HepG2 (cell line): ENCODE measurements around the gene C12orf43. TPM values are rescaled to one million over a fixed set of nuclear protein-coding genes. Genes with fewer than 3 reads are reported as not detected.

Experiments used
- BATF2 ChIP-seq: sonication (generic); formaldehyde crosslinking; IDR thresholded peaks from 2 replicates; pipeline ENCODE4 v1.8.0; 2022; ENCODE audit warnings: mild to moderate bottlenecking, missing genetic modification reagents, moderate library complexity
- CC2D1A ChIP-seq: sonication (generic); formaldehyde crosslinking; IDR thresholded peaks from 2 replicates; pipeline ENCODE4 v1.8.1; 2023; ENCODE audit warnings: mild to moderate bottlenecking, missing genetic modification reagents
- CTCF ChIP-seq: sonication (generic); formaldehyde crosslinking; IDR thresholded peaks from 2 replicates; pipeline ENCODE4 v1.5.0; 2020; ENCODE audit warnings: mild to moderate bottlenecking, missing genetic modification reagents, moderate library complexity
- EHMT2 ChIP-seq: fragments of 200-600 bp; sonication (generic); IDR thresholded peaks from 2 replicates; pipeline ENCODE4 v1.7.0; 2017; ENCODE audit warnings: antibody characterized with exemption, low read depth, low read length, borderline replicate concordance
- ELF3 ChIP-seq: IDR thresholded peaks from 2 replicates; pipeline ENCODE4 v1.6.1; 2016; ENCODE audit warnings: missing genetic modification reagents, missing compliant biosample characterization
- FOXO1 ChIP-seq: sonication (generic); formaldehyde crosslinking; IDR thresholded peaks from 2 replicates; pipeline ENCODE4 v1.4.0; 2020; ENCODE audit warnings: missing genetic modification reagents
- IKZF5 ChIP-seq: IDR thresholded peaks from 2 replicates; pipeline ENCODE4 v1.6.1; 2018; ENCODE audit warnings: missing genetic modification reagents, mild to moderate bottlenecking, missing compliant biosample characterization
- IRF9 ChIP-seq: sonication (generic); formaldehyde crosslinking; IDR thresholded peaks from 2 replicates; pipeline ENCODE4 v1.8.0; 2022; ENCODE audit warnings: missing genetic modification reagents, mild to moderate bottlenecking, borderline replicate concordance
- JDP2 ChIP-seq: sonication (generic); formaldehyde crosslinking; IDR thresholded peaks from 2 replicates; pipeline ENCODE4 v1.8.1; 2022; ENCODE audit warnings: missing genetic modification reagents, borderline replicate concordance
- MAX ChIP-seq: IDR thresholded peaks from 2 replicates; pipeline ENCODE4 v1.6.1; 2012; ENCODE audit warnings: inconsistent platforms
- MED8 ChIP-seq: sonication (generic); formaldehyde crosslinking; IDR thresholded peaks from 2 replicates; pipeline ENCODE4 v1.8.1; 2023; ENCODE audit warnings: mild to moderate bottlenecking, missing genetic modification reagents; ENCODE audit not compliant: insufficient replicate concordance
- POGZ ChIP-seq: sonication (generic); formaldehyde crosslinking; IDR thresholded peaks from 2 replicates; pipeline ENCODE4 v1.4.0; 2020; ENCODE audit warnings: mild to moderate bottlenecking, missing genetic modification reagents
- PRPF4 ChIP-seq: fragments of 200-400 bp; formaldehyde crosslinking; IDR thresholded peaks from 2 replicates; pipeline ENCODE4 v1.6.1; 2016; ENCODE audit warnings: low read length, low read depth; ENCODE audit not compliant: poor library complexity, severe bottlenecking
- RAD21 ChIP-seq: fragments of 450-650 bp; formaldehyde crosslinking; IDR thresholded peaks from 2 replicates; pipeline ENCODE4 v1.5.0; 2020; ENCODE audit warnings: mild to moderate bottlenecking
- RARA ChIP-seq: IDR thresholded peaks from 2 replicates; pipeline ENCODE4 v1.6.1; 2016; ENCODE audit warnings: missing genetic modification reagents, missing compliant biosample characterization
- RARG ChIP-seq: sonication (generic); formaldehyde crosslinking; IDR thresholded peaks from 2 replicates; pipeline ENCODE4 v1.4.0; 2020; ENCODE audit warnings: low read depth, mild to moderate bottlenecking, missing genetic modification reagents
- SETDB1 ChIP-seq: sonication (generic); formaldehyde crosslinking; IDR thresholded peaks from 2 replicates; pipeline ENCODE4 v1.5.1; 2020; ENCODE audit warnings: missing genetic modification reagents, mild to moderate bottlenecking, borderline replicate concordance
- ZNF207 ChIP-seq: fragments of 450-650 bp; IDR thresholded peaks from 2 replicates; pipeline ENCODE4 v1.6.1; 2016; ENCODE audit warnings: antibody characterized with exemption, borderline replicate concordance
- ZNF337 ChIP-seq: sonication (generic); formaldehyde crosslinking; IDR thresholded peaks from 2 replicates; pipeline ENCODE4 v1.5.1; 2020; ENCODE audit warnings: missing genetic modification reagents, low read depth, mild to moderate bottlenecking, borderline replicate concordance
- ZNF33B ChIP-seq: sonication (generic); formaldehyde crosslinking; IDR thresholded peaks from 2 replicates; pipeline ENCODE4 v1.5.1; 2020; ENCODE audit warnings: mild to moderate bottlenecking, missing genetic modification reagents
- ZNF414 ChIP-seq: sonication (generic); formaldehyde crosslinking; IDR thresholded peaks from 2 replicates; pipeline ENCODE4 v1.5.0; 2020; ENCODE audit warnings: missing genetic modification reagents
- ZNF432 ChIP-seq: sonication (generic); formaldehyde crosslinking; IDR thresholded peaks from 2 replicates; pipeline ENCODE4 v1.5.0; 2020; ENCODE audit warnings: missing genetic modification reagents, mild to moderate bottlenecking, borderline replicate concordance
- ZNF670 ChIP-seq: sonication (generic); formaldehyde crosslinking; IDR thresholded peaks from 2 replicates; pipeline ENCODE4 v1.8.0; 2022; ENCODE audit warnings: mild to moderate bottlenecking, missing genetic modification reagents, borderline replicate concordance
- ZNF7 ChIP-seq: IDR thresholded peaks from 2 replicates; pipeline ENCODE4 v1.6.1; 2016; ENCODE audit warnings: missing biosample characterization, missing genetic modification reagents
- ZNF776 ChIP-seq: sonication (generic); formaldehyde crosslinking; IDR thresholded peaks from 2 replicates; pipeline ENCODE4 v1.4.0; 2020; ENCODE audit warnings: mild to moderate bottlenecking, missing genetic modification reagents
- polyA plus RNA-seq, 8 experiments: library from polyadenylated mRNA; depleted of rRNA in 3 of 8; stranded (reverse) in 7 of 8; unstranded in 1 of 8; fragments of >200 nt; fragmentation: Illumina TruSeq in 4 of 8; extraction: Trizol in 4 of 8; gene quantifications; 2 replicates each; pipeline versions ENCODE4 v1.2.1 to v1.2.3, GENCODE V29; 2011 to 2016; ENCODE audit warnings: low read depth in 4 of 8, missing spikeins in 1 of 8, mixed read lengths in 1 of 8; ENCODE audit not compliant: insufficient read depth in 1 of 8
- total RNA-seq, 5 experiments: library from RNA; depleted of rRNA; stranded (reverse); fragments of >200 nt; fragmentation: Illumina TruSeq; extraction: Trizol; gene quantifications; 2 replicates each; pipeline ENCODE4 v1.2.3, GENCODE V29; 2016; ENCODE audit warnings: low read depth in 1 of 5

The C12orf43 gene
- total and polyA plus RNA-seq, 2 of the 13 experiments (the other 11 are each of a cell fraction or from before 2014, with no cell fraction given) = 7.9 to 11.1 TPM

GRCh38 chr12:121026274-121027045 lies 10.2 kb upstream of the C12orf43 start (continued):
- no peak for TF ChIP-seq IRF9
- no peak for TF ChIP-seq ZNF414 (CRISPR knock-in tag)
- TF ChIP-seq FOXO1 = 0 out of 2 replicates have a peak, but pooled peaks have one; percentile 13
- TF ChIP-seq ZNF432 (CRISPR knock-in tag) = no peak
- no peak for TF ChIP-seq MAX
- TF ChIP-seq BATF2 = no peak
- TF ChIP-seq ZNF776 (CRISPR knock-in tag) = no peak
- peak; percentile 73 for TF ChIP-seq CTCF (CRISPR knock-in tag)
- no peak for TF ChIP-seq ZNF337
- TF ChIP-seq ZNF207 = no peak
- TF ChIP-seq IKZF5 (CRISPR knock-in tag) = no peak
- TF ChIP-seq POGZ (CRISPR knock-in tag) = no peak
- no peak; the same call in 1 of the 2 replicates for TF ChIP-seq EHMT2
- peak; percentile 67; the same call in 1 of the 2 replicates for TF ChIP-seq ZNF670
- no peak for TF ChIP-seq SETDB1
- TF ChIP-seq ZNF33B (CRISPR knock-in tag) = no peak
- TF ChIP-seq JDP2 (CRISPR knock-in tag) = no peak
- no peak for TF ChIP-seq CC2D1A (CRISPR knock-in tag)
- no peak for TF ChIP-seq MED8 (CRISPR knock-in tag)
- peak; percentile 23; the same call in 1 of the 2 replicates for TF ChIP-seq RAD21 (CRISPR knock-in tag)
- TF ChIP-seq ELF3 (CRISPR knock-in tag) = no peak; the same call in 1 of the 2 replicates
- no peak for TF ChIP-seq PRPF4
- TF ChIP-seq RARG (CRISPR knock-in tag) = no peak
- no peak for TF ChIP-seq ZNF7 (CRISPR knock-in tag)
- TF ChIP-seq RARA = 0 out of 2 replicates have a peak, but pooled peaks have one; percentile 36
